Mammary epithelial cell (primary cell): ENCODE measurements around the gene IRF2.
A peak's percentile ranks its signal among the peaks of the same experiment; 100 is the strongest.

Experiments
- EZH2 ChIP-seq: IDR thresholded peaks from 2 replicates; pipeline ENCODE4 v1.6.1; 2012; ENCODE audit warnings: low read length, inconsistent platforms, borderline replicate concordance
- TF ChIP-seq, protein P1 (sequence below), 2 donors: IDR thresholded peaks in 1 of 2; conservative IDR thresholded peaks in 1 of 2; 2 replicates each; pipeline ENCODE4 v1.5.1; 2011 to 2012; ENCODE audit warnings: inconsistent platforms in 2 of 2, low read length in 2 of 2, mild to moderate bottlenecking in 2 of 2, control low read depth in 1 of 2, low read depth in 1 of 2; ENCODE audit not compliant: insufficient read depth in 1 of 2; ENCODE audit errors: extremely low read depth in 1 of 2

DNA sequence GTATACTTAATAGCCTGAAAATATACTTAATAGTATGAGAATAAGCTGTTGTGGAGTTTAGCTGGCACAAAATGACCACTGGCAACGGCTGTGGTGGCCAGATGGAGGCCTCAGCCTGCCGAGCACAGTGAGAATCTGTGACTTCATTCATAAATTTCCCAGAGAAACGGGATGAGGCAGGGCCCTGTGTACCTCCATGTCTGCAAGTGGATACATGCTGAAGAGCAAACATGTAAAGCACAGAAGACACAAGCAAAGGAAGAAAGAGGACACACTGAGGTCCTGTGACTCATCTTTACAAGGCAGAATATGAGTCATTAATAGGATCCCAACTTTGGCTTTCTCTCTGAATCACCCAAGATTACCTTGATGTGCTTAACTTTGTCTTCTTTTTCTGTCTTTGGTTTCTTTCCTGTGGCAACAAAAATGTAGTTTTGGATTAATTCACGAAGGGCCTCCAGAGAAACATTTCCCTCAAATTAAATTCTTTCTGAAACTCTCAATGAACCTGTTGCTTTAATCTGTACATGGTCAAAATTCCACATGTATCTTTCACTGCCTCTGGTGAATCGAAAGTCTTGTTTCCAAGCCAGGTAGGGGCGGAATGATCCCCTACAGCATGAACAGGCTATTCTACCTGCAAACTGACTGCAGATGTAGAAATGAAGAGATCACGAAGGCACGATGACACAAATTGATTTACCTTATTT lies 56.4 kb downstream of the IRF2 start:
- TF ChIP-seq EZH2, result no peak
- TF ChIP-seq, protein P1, sequence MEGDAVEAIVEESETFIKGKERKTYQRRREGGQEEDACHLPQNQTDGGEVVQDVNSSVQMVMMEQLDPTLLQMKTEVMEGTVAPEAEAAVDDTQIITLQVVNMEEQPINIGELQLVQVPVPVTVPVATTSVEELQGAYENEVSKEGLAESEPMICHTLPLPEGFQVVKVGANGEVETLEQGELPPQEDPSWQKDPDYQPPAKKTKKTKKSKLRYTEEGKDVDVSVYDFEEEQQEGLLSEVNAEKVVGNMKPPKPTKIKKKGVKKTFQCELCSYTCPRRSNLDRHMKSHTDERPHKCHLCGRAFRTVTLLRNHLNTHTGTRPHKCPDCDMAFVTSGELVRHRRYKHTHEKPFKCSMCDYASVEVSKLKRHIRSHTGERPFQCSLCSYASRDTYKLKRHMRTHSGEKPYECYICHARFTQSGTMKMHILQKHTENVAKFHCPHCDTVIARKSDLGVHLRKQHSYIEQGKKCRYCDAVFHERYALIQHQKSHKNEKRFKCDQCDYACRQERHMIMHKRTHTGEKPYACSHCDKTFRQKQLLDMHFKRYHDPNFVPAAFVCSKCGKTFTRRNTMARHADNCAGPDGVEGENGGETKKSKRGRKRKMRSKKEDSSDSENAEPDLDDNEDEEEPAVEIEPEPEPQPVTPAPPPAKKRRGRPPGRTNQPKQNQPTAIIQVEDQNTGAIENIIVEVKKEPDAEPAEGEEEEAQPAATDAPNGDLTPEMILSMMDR (conservative IDR thresholded peaks at IDR 0.05 in 1 of 2, IDR thresholded peaks at IDR 0.05 in 1 of 2; ENCODE audit: extremely low read depth in 1 of 2, insufficient read depth in 1 of 2, low read depth in 1 of 2, low read length in 2 of 2), result peak; percentile 6 to 41
